Stimulated activated CD4-positive, alpha-beta T cell treated with anti-CD3 and anti-CD28 coated beads, Interleukin-1b, Interleukin-23, amount 100 ng/mL, for 24 hours (primary cell): ENCODE data around the gene EIF4E.
"Not testable (repeated sequence)": the region's sequence is repeated elsewhere in the genome, so short reads cannot be mapped to it uniquely, and the experiment has no call there.

Source experiments
- DNase-seq, 4 experiments: peaks; one replicate each; pipeline ENCODE4 v3.0.0-alpha.2; 2020; ENCODE audit warnings: low read depth in 4 of 4, low spot score in 1 of 4

The EIF4E gene

GRCh38 chr4:98886382-98886781 is 42.6 kb downstream of the EIF4E start:
- DNase-seq: not testable (repeated sequence)

- DNase-seq: not testable (repeated sequence)
Observed at GRCh38 chr4:98880884-98881283, 48.0 kb downstream of the EIF4E start.

GRCh38 chr4:98879515-98879914 is 49.4 kb downstream of the EIF4E start:
- no peak for DNase-seq

DNA sequence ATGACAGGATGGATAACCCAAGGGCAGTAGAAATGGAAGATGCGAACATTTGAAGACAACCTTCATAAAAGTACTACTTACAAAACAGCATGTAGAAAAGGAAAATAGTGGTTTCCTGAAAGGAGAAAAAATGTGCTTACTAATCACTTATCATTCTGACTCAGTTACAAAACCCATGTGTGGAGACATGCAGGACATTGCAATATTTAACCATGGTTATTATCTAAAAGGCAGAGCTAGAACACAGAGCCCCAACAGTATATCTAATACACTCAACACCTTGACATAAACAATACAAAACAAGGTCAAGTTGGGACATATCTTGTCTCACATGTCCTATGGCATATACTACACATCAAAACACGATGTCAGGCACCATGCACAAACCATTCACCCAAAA is 55.9 kb downstream of the EIF4E start:
- no peak for DNase-seq

DNA sequence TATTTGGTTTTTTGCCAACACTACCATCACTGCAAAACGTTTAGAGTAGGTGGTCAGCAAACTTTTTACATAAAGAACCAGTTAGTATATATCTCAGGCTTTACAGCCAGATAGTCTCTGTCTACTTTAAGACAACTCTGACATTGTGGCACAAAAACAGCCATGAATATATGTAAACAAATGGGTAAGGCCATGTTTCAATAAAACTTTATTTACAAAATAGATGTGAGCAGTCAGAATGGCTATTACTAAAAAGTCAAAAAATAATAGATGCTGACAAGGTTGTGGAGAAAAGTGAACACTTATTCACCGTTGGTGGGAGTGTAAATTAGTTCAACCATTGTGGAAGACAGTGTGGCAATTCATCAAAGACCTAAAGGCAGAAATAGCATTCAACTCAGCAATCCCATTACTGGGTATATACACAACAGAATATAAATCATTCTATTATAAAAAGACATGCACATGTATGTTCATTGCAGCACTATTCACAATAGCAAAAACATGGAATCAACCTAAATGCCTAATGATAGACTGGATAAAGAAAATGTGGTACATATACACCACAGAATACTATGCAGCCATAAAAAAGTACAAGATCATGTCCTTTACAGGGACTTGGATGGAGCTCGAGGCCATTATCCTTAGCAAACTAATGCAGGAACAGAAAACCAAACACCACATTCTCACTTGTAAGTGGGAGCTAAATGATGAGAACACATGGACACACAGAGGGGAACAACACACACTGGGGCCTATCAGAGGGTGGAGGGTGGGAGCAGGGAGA is 56.6 kb downstream of the EIF4E start:
- DNase-seq: not testable (repeated sequence)

- DNase-seq: no peak
Observed at GRCh38 chr4:98867648-98868047, 61.3 kb downstream of the EIF4E start.

GRCh38 chr4:98865059-98865458 is 63.9 kb downstream of the EIF4E start:
- DNase-seq: no peak

GRCh38 chr4:98864560-98864959 is 64.4 kb downstream of the EIF4E start:
- peak in 1 of 4 experiments; percentile 18 for DNase-seq

- no peak for DNase-seq
Observed at GRCh38 chr4:98862371-98862770, 66.6 kb downstream of the EIF4E start.

- no peak for DNase-seq
Observed at GRCh38 chr4:98861100-98861884, 67.6 kb downstream of the EIF4E start.

- no peak for DNase-seq
Observed at GRCh38 chr4:98851806-98852205, 77.1 kb downstream of the EIF4E start.

GRCh38 chr4:98850937-98851336 is 78.0 kb downstream of the EIF4E start:
- DNase-seq: no peak

- DNase-seq: no peak
Observed at GRCh38 chr4:98848448-98848847, 80.5 kb downstream of the EIF4E start.

- no peak for DNase-seq
Observed at GRCh38 chr4:98845960-98846359, 83.0 kb downstream of the EIF4E start.

- not testable (repeated sequence) for DNase-seq
Observed at GRCh38 chr4:98842917-98843316, 86.0 kb downstream of the EIF4E start.

DNA sequence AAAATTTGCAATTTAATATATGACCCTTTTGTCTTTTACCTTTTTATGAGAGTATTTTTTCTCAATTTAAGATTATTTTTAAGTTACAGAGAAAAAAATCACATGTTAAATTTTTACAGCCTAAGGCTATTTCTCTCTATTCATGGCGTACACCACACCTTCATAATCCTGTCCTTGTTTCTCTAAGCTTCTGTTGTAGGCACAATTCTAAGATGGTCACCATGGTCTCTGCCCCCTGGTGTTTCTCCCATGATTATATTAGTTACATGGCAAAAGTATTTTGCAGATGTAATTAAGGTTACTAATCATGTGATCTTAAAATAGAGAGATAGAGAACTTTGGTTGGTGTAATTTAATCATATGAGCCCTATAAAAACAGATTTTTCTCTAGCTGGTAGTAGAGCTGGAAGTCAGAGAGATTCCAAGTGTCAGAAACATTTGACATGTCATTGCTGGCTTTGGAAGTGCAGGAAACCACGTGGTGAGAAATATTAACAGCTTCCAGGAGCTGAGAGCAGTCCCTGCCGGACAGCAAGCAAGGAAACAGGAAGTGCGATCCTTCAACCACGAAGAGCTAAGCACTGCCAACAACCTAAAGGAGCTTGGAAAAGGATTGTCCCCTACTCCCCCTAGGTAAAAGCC is 89.8 kb downstream of the EIF4E start:
- DNase-seq: no peak

- no peak for DNase-seq
Observed at GRCh38 chr4:98838531-98838930, 90.4 kb downstream of the EIF4E start.

- DNase-seq: no peak
Observed at GRCh38 chr4:98833384-98833783, 95.5 kb downstream of the EIF4E start.

GRCh38 chr4:98831036-98831435 is 97.9 kb downstream of the EIF4E start:
- DNase-seq: not testable (repeated sequence)
